ENCODE data around the gene WDR53.
"Not testable (repeated sequence)": the region's sequence is repeated elsewhere in the genome, so short reads cannot be mapped to it uniquely, and the experiment has no call there.

WDR53 gene

DNA sequence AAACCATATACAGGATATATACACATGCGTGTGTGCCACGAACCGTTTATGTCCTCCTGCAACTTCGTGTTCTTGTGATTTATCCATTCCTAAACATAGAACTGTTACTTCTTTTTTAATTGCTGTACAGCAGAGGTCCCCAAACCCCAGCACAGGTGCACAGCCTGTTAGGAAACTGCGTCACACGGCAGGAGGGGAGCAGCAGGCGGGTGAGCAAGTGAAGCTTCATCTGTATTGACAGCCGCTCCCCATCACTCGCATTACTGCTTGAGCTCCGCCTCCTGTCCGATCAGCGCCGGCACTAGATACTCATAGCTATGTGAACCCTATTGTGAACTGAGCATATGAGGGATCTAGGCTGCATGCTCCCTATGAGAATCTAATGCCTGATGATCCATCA lies 36.2 kb upstream of the WDR53 start:
- no peak for TF ChIP-seq CTCF (IDR thresholded peaks at IDR 0.05; ENCODE audit: low read depth, low read length)
- no peak for DNase-seq (ENCODE audit: extremely low read depth, low read depth)

GRCh38 chr3:196603683-196604082 lies 35.3 kb upstream of the WDR53 start:
- no peak for TF ChIP-seq CTCF (IDR thresholded peaks at IDR 0.05; ENCODE audit: low read depth, low read length)
- DNase-seq (ENCODE audit: extremely low read depth, low read depth), result no peak

DNA sequence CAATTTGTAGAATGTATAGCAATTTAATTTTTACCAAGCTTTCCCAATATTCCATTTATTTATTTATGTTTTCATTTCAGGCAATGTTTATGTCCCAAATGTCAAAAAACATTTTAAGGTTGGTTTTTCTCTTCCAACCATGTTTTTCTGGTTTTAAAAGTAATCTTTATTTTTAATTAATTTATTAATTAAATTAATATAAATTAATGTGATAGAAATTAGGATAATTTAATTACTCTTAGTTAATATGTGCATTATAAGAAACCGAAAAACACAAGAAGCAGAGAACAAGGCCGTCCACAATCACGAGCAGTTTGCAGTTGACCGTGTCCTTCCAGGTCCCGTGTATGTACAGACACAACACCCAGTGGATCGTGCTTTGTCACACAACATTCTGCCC lies 34.3 kb upstream of the WDR53 start:
- DNase-seq (ENCODE audit: extremely low read depth, low read depth), result no peak
- no peak for TF ChIP-seq CTCF (IDR thresholded peaks at IDR 0.05; ENCODE audit: low read depth, low read length)

- no peak for TF ChIP-seq CTCF (IDR thresholded peaks at IDR 0.05; ENCODE audit: low read depth, low read length)
- no peak for DNase-seq (ENCODE audit: extremely low read depth, low read depth)
These were observed 32.0 kb upstream of the WDR53 start for GRCh38 chr3:196600359-196600758.

DNA sequence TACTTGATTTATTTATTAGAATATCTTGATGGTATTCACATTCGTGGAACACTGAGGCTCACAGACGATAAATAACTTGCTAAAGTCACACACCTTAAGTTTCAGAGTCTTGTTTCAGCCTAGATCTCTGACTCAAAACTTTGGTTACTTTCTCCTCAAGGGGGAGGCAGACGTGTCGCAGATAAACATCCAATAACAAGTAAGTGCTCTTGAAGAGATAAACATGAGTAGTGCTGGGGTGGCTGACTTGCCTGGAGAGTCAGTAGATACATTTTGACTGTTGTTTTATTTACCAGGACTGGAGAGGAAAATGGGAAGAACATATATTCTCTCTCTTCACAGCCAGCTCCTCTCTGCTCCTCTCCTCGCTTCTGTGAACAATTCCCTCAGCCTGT lies 31.4 kb upstream of the WDR53 start:
- DNase-seq (ENCODE audit: extremely low read depth, low read depth), result no peak
- no peak for TF ChIP-seq CTCF (IDR thresholded peaks at IDR 0.05; ENCODE audit: low read depth, low read length)

DNA sequence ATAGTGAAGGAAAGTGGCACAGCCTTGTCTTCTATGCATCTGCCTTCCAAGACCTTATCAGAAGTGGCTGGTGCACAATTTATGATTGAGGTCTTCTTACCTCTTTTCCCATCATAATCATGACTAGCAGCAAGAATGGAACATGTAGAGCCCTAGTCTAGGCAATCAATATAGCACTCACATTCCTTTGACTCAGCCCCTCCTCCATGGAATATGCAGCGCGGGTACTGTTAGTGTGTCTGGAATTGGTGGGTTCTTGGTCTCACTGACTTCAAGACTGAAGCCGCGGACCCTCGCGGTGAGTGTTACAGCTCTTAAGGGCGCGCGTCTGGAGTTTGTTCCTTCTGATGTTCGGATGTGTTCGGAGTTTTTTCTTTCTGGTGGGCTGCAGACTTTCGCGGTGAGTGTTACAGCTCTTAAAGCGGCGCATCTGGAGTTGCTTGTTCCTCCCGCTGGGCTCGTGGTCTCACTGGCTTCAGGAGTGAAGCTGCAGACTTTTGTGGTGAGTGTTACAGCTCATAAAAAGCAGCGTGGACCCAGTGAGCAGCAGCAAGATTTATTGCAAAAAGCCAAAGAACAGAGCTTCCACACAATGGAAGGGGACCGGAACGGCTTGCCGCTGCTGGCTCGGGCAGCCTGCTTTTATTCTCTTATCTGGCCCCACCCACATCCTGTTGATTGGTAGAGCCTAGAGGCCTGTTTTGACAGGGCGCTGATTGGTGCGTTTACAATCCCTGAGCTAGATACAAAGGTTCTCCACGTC lies 29.8 kb upstream of the WDR53 start:
- not testable (repeated sequence) for DNase-seq (ENCODE audit: extremely low read depth, low read depth)

- no peak for TF ChIP-seq CTCF (IDR thresholded peaks at IDR 0.05; ENCODE audit: low read depth, low read length)
- DNase-seq (ENCODE audit: extremely low read depth, low read depth), result no peak
These were observed 28.0 kb upstream of the WDR53 start for GRCh38 chr3:196596355-196596754.

GRCh38 chr3:196590279-196590678 lies 21.9 kb upstream of the WDR53 start:
- no peak for DNase-seq (ENCODE audit: extremely low read depth, low read depth)
- TF ChIP-seq CTCF (IDR thresholded peaks at IDR 0.05; ENCODE audit: low read depth, low read length), result no peak

Measured in AG09319 (cell line).